Measurements from ENCODE around the gene SHOC2.

GRCh38 chr10:110972231-110973134, 53.1 kb downstream of the SHOC2 start:
- TF ChIP-seq, protein P1, sequence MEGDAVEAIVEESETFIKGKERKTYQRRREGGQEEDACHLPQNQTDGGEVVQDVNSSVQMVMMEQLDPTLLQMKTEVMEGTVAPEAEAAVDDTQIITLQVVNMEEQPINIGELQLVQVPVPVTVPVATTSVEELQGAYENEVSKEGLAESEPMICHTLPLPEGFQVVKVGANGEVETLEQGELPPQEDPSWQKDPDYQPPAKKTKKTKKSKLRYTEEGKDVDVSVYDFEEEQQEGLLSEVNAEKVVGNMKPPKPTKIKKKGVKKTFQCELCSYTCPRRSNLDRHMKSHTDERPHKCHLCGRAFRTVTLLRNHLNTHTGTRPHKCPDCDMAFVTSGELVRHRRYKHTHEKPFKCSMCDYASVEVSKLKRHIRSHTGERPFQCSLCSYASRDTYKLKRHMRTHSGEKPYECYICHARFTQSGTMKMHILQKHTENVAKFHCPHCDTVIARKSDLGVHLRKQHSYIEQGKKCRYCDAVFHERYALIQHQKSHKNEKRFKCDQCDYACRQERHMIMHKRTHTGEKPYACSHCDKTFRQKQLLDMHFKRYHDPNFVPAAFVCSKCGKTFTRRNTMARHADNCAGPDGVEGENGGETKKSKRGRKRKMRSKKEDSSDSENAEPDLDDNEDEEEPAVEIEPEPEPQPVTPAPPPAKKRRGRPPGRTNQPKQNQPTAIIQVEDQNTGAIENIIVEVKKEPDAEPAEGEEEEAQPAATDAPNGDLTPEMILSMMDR (conservative IDR thresholded peaks at IDR 0.05; ENCODE audit: low read depth, low read length): no peak
- TF ChIP-seq EZH2 (IDR thresholded peaks at IDR 0.05; ENCODE audit: low read length, unreplicated experiment): no peak

All from PC-3 (cell line).